Measurements from ENCODE around the gene TRIM46. TPM values are rescaled to one million over a fixed set of nuclear protein-coding genes. Genes with fewer than 3 reads are reported as not detected.

Gene TRIM46
- total and polyA plus RNA-seq, 2 of the 13 experiments (the other 11 are each of a cell fraction or from before 2014, with no cell fraction given), result 0.04 to 0.09 TPM

DNA sequence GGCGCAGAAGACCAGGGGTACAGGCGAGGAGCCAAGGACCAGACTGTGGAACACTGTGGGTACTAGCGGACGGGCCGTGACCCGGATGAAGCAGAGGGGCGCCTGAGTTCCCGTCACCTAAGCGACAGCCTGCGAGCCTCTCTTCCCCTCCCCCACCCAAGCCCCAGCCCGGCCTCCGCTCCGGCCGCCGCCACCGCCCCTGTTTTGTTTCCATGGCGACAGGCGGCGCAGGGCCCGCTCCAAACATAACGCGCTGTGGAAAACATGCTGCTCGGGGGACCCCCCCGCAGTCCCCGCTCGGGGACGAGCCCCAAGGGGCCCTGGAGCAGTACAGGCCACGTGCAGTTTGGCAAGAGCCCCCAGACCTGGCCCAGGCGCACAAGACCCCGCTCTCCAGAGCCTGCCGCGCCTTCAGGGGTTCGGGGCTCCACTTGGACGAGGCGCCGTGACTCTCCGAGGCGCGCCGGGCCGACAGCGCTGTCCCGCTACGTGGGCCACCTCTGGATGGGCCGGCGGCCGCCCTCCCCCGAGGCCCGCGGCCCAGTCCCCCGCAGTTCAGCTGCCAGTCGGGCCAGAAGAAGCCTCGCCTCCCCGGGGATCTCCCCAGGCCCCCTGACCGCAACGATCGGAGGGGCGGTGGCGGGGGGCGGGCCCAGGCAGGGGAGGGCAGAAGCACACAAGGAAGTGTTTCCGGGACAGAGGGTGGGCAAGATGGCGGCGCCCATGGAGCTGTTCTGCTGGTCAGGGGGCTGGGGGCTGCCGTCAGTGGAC, 35.1 kb downstream of the TRIM46 start, which contains the start of gene MTX1 (continued):
- TF ChIP-seq, protein P1, sequence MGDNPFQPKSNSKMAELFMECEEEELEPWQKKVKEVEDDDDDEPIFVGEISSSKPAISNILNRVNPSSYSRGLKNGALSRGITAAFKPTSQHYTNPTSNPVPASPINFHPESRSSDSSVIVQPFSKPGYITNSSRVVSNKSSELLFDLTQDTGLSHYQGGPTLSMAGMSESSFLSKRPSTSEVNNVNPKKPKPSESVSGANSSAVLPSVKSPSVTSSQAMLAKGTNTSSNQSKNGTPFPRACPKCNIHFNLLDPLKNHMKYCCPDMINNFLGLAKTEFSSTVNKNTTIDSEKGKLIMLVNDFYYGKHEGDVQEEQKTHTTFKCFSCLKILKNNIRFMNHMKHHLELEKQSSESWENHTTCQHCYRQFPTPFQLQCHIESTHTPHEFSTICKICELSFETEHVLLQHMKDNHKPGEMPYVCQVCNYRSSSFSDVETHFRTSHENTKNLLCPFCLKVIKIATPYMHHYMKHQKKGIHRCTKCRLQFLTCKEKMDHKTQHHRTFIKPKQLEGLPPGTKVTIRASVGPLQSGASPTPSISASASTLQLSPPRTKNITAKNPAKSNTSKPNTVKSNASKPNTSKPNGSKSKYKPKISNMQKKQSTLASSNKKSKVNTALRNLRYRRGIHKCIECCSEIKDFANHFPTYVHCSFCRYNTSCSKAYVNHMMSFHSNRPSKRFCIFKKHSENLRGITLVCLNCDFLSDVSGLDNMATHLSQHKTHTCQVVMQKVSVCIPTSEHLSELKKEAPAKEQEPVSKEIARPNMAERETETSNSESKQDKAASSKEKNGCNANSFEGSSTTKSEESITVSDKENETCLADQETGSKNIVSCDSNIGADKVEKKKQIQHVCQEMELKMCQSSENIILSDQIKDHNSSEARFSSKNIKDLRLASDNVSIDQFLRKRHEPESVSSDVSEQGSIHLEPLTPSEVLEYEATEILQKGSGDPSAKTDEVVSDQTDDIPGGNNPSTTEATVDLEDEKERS (CRISPR knock-in tag; IDR thresholded peaks at IDR 0.05), result no peak
- TF ChIP-seq, protein P2, sequence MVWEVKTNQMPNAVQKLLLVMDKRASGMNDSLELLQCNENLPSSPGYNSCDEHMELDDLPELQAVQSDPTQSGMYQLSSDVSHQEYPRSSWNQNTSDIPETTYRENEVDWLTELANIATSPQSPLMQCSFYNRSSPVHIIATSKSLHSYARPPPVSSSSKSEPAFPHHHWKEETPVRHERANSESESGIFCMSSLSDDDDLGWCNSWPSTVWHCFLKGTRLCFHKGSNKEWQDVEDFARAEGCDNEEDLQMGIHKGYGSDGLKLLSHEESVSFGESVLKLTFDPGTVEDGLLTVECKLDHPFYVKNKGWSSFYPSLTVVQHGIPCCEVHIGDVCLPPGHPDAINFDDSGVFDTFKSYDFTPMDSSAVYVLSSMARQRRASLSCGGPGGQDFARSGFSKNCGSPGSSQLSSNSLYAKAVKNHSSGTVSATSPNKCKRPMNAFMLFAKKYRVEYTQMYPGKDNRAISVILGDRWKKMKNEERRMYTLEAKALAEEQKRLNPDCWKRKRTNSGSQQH (CRISPR knock-in tag; IDR thresholded peaks at IDR 0.05; ENCODE audit: low read depth), result peak; percentile 85; the same call in 1 of the 2 replicates
- TF ChIP-seq YY1 (IDR thresholded peaks at IDR 0.05; ENCODE audit: insufficient read depth, insufficient replicate concordance, low read depth, low read length) (peak; percentile 98), ADNP (CRISPR knock-in tag; IDR thresholded peaks at IDR 0.05) (no peak), PAF1 (CRISPR knock-in tag; IDR thresholded peaks at IDR 0.05) (no peak), NFKB2 (CRISPR knock-in tag; IDR thresholded peaks at IDR 0.05; ENCODE audit: borderline replicate concordance) (no peak), ELF1 (CRISPR knock-in tag; IDR thresholded peaks at IDR 0.05) (peak; percentile 38; the same call in 1 of the 2 replicates), SIX4 (CRISPR knock-in tag; IDR thresholded peaks at IDR 0.05) (no peak), SRSF9 (IDR thresholded peaks at IDR 0.05; ENCODE audit: borderline replicate concordance, insufficient read depth, low read depth, low read length, poor library complexity, severe bottlenecking) (no peak), SP4 (CRISPR knock-in tag; IDR thresholded peaks at IDR 0.05) (peak; percentile 44; the same call in 1 of the 2 replicates), SNAPC2 (CRISPR knock-in tag; IDR thresholded peaks at IDR 0.05) (0 out of 2 replicates have a peak, but pooled peaks have one; percentile 28), ZSCAN22 (CRISPR knock-in tag; IDR thresholded peaks at IDR 0.05) (no peak), THYN1 (CRISPR knock-in tag; IDR thresholded peaks at IDR 0.05; ENCODE audit: borderline replicate concordance, low read depth) (no peak), ZFX (CRISPR knock-in tag; IDR thresholded peaks at IDR 0.05; ENCODE audit: low read depth) (peak; percentile 85), ZFP36 (IDR thresholded peaks at IDR 0.05; ENCODE audit: borderline replicate concordance, low read depth, low read length, partially characterized antibody) (no peak), ZNF333 (CRISPR knock-in tag; IDR thresholded peaks at IDR 0.05; ENCODE audit: borderline replicate concordance) (peak; percentile 90), PHB2 (IDR thresholded peaks at IDR 0.05; ENCODE audit: partially characterized antibody) (no peak), ZNF562 (CRISPR knock-in tag; IDR thresholded peaks at IDR 0.05; ENCODE audit: borderline replicate concordance) (no peak), REL (CRISPR knock-in tag; conservative IDR thresholded peaks at IDR 0.05) (no peak), ZIK1 (CRISPR knock-in tag; IDR thresholded peaks at IDR 0.05; ENCODE audit: borderline replicate concordance, low read depth) (peak; percentile 70; the same call in 1 of the 2 replicates), XBP1 (CRISPR knock-in tag; IDR thresholded peaks at IDR 0.05) (no peak)
- TF ChIP-seq, protein P3, sequence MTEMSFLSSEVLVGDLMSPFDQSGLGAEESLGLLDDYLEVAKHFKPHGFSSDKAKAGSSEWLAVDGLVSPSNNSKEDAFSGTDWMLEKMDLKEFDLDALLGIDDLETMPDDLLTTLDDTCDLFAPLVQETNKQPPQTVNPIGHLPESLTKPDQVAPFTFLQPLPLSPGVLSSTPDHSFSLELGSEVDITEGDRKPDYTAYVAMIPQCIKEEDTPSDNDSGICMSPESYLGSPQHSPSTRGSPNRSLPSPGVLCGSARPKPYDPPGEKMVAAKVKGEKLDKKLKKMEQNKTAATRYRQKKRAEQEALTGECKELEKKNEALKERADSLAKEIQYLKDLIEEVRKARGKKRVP (CRISPR knock-in tag; IDR thresholded peaks at IDR 0.05), result no peak
- TF ChIP-seq, protein P4, sequence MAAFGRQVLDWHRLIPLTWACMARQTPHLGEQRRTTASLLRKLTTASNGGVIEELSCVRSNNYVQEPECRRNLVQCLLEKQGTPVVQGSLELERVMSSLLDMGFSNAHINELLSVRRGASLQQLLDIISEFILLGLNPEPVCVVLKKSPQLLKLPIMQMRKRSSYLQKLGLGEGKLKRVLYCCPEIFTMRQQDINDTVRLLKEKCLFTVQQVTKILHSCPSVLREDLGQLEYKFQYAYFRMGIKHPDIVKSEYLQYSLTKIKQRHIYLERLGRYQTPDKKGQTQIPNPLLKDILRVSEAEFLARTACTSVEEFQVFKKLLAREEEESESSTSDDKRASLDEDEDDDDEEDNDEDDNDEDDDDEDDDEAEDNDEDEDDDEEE (CRISPR knock-in tag; IDR thresholded peaks at IDR 0.05), result peak; percentile 84; the same call in 1 of the 2 replicates
